NCI-H524 treated with DMSO at 0.1 percent for 48 hours (cell line): ENCODE data around the gene GLO1.

ENCODE experiments used
- DNase-seq: peaks from one replicate; lab custom pipeline; 2025; lab: John Stamatoyannopoulos, UW

Gene GLO1

DNA sequence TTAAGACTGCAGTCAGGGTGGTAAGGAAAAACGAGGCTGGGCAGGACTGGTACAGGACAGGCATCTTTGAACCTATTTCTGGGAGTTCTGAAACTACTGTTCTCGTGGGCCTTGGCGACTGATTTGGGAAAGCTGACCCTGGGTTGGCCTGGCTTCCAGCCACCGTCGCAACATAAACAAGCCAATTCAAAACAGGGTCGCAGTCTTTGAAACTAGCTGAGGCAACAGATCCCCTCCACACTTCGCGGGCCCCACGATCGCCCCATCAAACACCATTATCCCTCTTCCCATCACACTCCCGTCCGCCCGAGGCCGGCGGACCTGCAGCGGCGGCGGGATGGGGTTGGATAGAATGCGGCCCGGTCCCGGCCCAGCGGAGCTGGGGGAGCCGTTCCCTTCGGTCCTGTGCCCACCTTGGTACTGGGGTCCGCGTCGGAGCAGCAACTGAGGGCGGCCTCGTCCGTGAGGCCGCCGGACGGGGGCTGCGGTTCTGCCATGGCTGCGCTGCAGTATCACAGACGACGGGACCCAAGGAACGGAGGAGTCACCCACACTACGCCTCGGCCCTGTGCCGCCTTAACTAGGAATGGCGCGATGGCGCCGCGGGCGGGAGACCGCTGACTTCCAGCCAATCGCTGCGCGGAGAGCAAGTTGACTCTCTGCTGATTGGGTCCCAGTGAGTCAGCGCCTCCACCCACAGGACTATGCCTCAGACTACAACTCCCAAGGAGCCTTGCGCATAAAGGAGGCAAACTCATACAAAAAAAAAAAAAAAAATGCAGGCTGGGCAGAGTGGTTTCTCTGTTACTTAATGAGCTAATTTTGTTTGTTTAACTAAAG lies at the start of gene GLO1:
Gene GLO1 (minus strand): TSS at position 588 of the 840 bp plus-strand sequence. CDS start 91 bp downstream, at position 497.
- DNase-seq: peak; percentile 82

- DNase-seq: no peak
These were observed 48.1 kb upstream of the GLO1 start for GRCh38 chr6:38750968-38751615.

DNA sequence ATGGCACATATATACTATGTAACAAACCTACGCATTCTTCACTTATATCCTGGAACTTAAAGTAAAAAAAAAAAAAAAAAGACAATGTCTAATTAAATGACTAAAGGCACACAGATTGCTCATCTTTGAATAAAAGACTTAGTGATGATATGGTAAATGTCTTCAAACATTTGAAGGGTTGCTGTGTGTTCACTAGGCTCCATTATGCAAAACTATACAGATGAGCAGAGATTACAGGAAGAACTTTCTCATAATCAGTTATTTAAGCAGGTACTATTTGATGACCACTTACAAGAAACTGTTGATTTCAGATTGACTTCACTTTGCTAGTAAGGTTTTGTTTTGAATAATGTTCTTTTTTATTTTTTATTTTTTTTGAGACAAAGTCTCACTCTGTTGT lies 46.5 kb upstream of the GLO1 start:
- no peak for DNase-seq

DNA sequence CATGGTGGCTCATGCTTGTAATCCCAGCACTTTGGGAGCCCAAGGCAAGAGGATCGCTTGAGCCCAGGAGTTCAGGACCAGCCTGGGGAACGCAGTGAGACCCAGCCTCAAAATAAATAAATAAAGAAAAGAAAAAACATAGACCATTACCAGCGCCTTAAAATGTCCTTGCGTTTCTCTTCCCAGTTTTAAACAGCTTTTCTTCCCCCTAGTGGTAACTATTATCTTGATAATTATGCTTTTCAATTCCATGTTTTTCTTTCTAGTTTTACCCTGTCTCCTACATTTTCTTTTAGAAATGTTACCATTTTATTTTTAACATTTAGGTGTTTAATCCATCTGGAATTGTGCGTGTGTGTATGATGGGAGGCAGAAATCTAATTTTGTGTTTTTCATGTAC lies 36.6 kb upstream of the GLO1 start:
- no peak for DNase-seq

- no peak for DNase-seq
These were observed 35.3 kb upstream of the GLO1 start for GRCh38 chr6:38738261-38738660.

GRCh38 chr6:38736951-38737350 lies 34.0 kb upstream of the GLO1 start:
- no peak for DNase-seq

- DNase-seq: peak; percentile 78
These were observed 27.4 kb upstream of the GLO1 start for GRCh38 chr6:38730140-38730862.

DNA sequence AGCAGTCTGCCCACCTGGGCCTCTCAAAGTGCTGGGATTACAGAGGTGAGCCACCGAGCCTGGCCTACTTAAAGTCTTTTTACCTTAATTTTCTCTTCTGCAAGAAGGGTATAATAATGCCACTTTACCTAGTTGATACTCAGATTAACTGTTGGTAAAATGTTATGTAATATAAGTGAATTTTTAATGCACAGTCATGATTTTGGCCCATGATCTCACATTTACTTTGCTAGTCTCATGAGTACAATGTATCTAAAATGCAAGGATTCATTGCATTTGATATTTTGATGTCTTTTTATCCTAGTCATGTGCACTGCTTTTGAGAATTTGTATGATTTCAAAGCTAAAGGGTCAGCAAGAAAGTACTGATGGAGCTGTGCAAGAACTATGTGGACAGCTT lies 25.3 kb upstream of the GLO1 start:
- no peak for DNase-seq

DNA sequence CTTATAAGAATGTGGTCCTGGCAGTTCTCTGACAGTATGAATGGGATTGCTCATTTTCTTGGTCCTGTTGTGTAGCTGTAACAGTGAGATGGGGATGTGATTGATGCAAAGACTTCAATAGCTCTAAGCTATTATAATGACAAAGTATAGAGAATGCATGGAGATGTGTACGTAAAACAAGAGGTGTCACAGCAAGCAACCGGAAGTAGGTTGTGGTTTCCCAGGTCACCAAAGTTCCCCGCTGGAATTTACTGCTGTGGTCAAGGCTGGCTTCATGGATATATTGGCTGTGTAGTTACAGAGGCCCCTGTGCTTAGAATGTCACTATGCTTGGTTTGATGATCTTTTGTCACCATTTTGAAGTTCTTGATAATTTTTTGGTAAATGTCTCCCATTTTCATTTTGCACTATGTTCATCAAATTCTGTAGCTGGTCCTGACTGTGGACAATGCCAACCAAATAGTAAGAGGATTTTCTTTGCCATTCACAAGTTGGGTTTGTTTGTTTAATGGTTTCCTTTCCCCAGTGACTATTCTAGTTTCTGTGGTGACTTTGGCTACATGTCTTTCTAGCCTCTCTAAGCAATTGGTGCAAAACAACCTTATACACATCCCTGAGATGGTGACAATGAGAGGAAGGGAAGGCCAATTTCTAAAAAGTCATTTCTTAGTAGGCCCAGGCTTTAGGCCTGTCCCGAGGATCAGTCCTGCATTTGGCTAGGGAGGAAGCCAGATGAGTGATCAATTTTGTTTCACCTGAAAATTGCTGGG lies 22.7 kb upstream of the GLO1 start:
- no peak for DNase-seq

DNA sequence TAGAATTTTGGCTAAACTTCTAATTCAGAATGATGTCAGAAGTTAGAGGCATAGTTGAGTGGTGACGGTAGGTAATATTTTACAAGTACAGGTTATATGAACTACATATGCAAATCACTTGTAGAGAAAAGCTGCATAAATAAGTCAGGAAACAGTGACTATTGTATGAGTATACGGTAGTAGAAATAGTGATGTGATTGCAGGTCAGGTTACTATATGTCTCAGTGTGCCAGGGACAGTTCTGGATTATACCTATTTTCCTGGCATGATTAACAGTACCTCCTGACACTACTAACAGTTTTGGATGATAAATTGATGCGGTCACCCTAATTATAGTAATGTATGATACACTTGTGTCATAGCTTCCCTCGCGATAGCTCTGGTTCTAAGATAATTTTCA lies 21.4 kb upstream of the GLO1 start:
- no peak for DNase-seq

GRCh38 chr6:38723783-38724182 lies 20.8 kb upstream of the GLO1 start:
- DNase-seq: no peak

DNA sequence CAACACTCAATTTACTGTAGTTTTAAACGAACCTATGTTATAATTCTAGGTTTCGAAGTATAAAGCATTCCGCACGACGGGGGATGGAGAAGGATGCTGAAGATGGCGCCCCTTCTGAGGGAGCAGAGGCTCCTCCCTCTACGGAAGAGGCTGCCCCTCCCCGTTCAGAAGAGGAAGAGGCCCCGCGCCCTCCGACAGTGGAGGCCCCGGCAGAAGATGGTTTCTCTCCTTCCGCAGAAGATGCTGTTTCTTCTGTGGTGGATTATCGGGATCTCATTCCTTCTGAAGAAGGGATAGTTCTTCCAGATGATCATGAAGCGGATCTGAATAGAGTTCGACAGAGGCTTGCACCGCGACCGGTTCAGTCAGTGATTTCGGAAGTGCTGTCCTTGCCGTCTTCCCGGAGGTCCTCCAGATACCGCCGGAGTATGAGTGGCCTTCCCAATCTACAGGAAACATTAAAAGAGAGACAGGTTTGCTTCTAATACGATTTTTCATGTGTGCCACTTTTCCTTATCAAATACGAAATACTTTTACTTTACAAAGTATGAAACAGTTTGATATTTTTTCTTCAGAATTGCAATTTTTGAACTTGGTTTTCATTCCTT lies 19.9 kb upstream of the GLO1 start:
- no peak for DNase-seq

DNA sequence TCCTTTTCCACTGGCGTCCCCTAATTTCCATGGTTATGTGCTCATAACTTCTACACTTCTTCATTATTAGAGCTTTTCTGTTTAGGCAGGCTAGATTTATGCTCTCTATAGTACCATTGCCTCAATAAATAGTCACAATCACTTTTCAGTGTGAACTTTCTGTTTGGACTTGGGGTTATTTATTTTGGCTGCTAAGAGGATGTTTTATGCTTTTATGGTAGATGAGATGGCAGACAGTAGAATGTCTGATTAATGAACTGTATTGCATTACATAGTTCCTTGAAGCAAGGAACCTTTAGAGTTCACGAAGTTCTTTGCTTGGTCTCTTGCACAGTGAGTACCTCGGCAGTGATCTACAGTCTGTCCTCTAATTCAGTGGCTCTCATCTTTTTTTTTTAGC lies 19.1 kb upstream of the GLO1 start:
- DNase-seq: no peak

DNA sequence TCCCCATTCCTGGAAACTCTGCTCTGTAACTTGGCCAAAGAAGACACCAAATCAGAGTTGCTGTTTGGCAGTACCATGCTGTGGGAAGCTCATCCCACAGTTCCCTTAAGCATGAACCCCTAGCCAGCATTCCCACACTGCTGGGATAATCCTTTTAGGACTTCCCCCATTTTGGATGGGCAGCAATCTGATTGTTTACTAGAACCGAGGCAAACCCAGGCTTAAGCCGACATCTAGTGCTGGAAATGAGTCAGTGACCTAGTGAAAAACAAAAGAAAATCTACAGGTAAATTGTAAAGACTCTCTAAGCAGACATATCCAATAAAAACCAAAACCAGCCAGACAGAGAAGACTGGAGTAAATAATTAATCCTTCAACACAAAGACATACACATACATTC lies 17.4 kb upstream of the GLO1 start:
- no peak for DNase-seq

- no peak for DNase-seq
These were observed 16.4 kb upstream of the GLO1 start for GRCh38 chr6:38719358-38719757.

DNA sequence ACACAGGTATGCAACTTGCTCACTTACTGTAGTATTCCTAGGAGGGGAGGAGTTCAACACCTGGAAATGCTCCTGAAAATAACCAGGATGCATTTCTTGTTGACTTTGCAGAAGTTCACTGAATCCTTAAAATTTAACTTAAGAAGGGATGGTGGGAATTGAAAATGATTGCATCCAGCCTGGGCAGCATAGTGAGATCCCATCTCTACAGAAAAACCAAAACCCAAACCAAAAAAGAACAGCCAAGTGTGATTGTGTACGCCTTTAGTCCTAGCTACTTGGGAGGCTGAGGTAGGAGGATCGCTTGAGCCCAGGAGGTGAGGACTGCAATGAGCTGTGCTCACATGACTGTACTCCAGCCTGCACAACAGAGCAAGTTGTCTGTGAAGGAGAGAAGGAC lies 13.9 kb upstream of the GLO1 start:
- no peak for DNase-seq

DNA sequence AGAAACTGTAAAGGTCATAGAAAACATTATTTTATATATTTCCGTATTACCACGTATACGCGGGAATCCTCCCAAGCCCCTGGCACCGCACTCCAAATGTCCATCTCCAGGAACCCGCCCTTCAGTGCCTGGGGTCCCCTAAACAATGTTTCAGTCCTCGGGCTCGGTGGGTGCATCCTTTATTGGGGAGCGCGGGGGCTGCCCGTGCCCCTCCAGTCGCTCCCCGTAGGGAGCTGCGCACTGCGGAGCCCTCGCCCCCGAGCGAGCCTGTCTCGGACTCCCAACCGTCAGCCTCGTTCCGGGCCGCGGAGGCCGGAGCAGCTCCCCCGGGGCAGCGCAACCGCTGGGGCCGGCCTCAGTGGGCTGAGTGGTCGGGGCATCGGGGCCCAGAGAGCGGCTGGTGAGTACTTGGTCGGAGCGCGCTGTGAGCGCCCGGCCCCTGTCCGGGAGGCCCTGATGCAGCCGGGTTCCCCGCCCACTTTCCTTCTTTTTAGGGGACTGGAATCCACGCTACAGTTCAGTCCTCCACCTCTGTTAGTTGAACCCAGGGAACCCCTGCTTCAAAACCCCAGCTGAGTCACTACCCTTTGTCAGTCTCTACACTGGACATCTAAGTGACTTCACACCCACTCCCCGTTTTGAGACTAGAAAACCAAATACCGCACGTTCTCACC lies 12.2 kb upstream of the GLO1 start, which contains the start of gene DNAH8:
Gene DNAH8 (plus strand): TSS at position 296 of the 674 bp plus-strand sequence. CDS start 7,499 bp downstream, outside the sequence.
- no peak for DNase-seq

DNA sequence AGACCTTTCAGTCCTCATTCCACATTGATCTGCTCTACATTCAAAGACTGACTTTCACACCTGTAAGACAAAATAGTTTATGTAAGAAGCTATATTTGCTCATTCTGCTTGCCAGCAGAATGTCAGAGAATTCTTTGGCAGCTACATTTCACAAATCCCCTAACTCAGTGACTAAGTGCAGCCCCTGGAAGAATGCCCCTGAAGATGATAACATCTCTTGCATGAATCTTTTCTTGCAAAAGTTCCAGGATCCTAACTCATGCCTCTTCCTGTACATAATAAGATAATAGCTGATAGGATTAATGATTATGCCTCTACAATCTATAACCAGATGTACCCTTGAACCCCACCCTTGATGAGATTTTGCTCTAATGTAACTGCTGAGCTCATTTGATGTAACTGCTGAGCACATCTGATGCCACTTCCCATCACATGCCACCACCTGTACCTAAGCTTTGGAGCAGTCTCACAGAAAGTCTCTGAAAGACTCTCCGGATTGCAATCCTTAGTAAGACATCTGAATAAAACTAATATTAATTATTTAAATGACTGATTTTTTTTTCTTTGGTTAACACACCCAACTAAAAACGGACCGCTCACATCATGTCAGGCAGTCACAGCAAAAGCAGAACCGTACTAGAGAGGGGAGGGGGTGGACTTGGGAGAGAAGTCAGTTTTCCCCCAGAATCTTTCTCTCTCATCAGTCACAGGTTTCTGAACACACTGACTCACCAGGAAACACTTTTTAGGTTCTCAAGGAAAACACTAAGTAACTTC lies 11.5 kb upstream of the GLO1 start:
- no peak for DNase-seq

- DNase-seq: no peak
These were observed 10.9 kb upstream of the GLO1 start for GRCh38 chr6:38713812-38714211.

DNA sequence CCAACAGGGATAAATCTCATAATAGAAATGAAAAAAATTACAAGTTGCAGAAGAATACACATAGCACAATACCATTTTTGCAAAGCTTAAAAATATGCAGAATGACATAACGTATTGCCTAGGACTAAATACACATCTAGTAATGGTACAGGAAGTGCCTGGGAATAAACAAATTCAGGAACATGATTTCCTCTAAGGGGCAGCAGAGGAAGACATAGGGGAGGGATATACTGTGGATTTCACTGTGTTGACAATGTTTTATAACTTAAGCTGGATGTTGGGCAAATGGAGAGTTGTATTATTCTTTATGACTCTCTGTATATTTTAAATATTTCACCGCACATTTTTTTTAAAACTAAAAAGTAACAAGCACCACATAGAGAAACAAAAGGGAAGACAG lies 5.6 kb upstream of the GLO1 start:
- DNase-seq: no peak
